ENCODE results near the gene DPYD.

DNA sequence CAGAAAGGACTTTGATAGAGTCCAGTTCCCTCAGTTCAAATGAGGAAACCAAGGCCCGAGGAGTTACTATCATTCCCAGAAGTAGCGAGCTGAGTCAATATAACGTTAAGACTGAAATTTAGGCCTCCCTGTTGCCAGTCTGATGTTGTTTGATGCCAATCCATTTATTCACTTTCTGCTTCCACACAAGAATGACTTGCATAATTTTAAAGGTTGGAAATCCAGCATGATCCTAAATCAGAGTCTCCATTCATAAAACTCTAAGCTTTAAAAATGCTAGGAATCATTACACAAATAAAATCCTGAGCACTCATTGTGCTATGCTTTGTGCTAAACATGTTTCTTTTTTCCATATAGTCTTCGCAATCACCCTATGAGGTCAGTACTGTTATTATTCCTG, 784.9 kb downstream of the DPYD start:
- TF ChIP-seq, protein P1, sequence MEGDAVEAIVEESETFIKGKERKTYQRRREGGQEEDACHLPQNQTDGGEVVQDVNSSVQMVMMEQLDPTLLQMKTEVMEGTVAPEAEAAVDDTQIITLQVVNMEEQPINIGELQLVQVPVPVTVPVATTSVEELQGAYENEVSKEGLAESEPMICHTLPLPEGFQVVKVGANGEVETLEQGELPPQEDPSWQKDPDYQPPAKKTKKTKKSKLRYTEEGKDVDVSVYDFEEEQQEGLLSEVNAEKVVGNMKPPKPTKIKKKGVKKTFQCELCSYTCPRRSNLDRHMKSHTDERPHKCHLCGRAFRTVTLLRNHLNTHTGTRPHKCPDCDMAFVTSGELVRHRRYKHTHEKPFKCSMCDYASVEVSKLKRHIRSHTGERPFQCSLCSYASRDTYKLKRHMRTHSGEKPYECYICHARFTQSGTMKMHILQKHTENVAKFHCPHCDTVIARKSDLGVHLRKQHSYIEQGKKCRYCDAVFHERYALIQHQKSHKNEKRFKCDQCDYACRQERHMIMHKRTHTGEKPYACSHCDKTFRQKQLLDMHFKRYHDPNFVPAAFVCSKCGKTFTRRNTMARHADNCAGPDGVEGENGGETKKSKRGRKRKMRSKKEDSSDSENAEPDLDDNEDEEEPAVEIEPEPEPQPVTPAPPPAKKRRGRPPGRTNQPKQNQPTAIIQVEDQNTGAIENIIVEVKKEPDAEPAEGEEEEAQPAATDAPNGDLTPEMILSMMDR (conservative IDR thresholded peaks at IDR 0.05; ENCODE audit: low read depth, low read length), result no peak
- TF ChIP-seq EZH2 (IDR thresholded peaks at IDR 0.05; ENCODE audit: low read length, unreplicated experiment), result no peak

All from PC-3 (cell line).